Transverse colon (tissue), 4 donors: Measurements from ENCODE around the gene CBLB. TPM values are rescaled to one million over a fixed set of nuclear protein-coding genes. Genes with fewer than 3 reads are reported as not detected.
"Not testable (repeated sequence)": the region's sequence is repeated elsewhere in the genome, so short reads cannot be mapped to it uniquely, and the experiment has no call there.

Experiments used
- DNase-seq: peaks from one replicate; pipeline ENCODE4 v3.0.0-alpha.2; 2019
- H3K27ac ChIP-seq, 4 donors: fragments of 200-600 bp; sonication (generic); 2 replicates each; pipeline ENCODE4 v1.5.1; 2016 to 2018; ENCODE audit warnings: inconsistent platforms in 4 of 4
- H3K27me3 ChIP-seq: fragments of 200-600 bp; sonication (generic); 2 replicates; pipeline ENCODE4 v1.5.1; 2017; ENCODE audit warnings: inconsistent platforms
- H3K36me3 ChIP-seq, 4 donors: fragments of 200-600 bp; sonication (generic); 2 replicates each; pipeline ENCODE4 v1.5.1; 2017 to 2019; ENCODE audit warnings: inconsistent platforms in 4 of 4
- H3K4me1 ChIP-seq, 4 donors: fragments of 200-600 bp; sonication (generic); 2 replicates each; pipeline ENCODE4 v1.5.1; 2017 to 2020; ENCODE audit warnings: inconsistent platforms in 4 of 4
- H3K4me3 ChIP-seq, 4 donors: fragments of 200-600 bp; sonication (generic); 1 replicate in 1 of 4; 2 replicates in 3 of 4; pipeline versions ENCODE4 v1.5.1 to v1.6.1; 2017 to 2019; ENCODE audit warnings: inconsistent platforms in 4 of 4
- H3K9me3 ChIP-seq, 2 donors: fragments of 200-600 bp; sonication (generic); 2 replicates each; pipeline ENCODE4 v1.5.1; 2017 to 2019; ENCODE audit warnings: inconsistent platforms in 2 of 2
- CTCF ChIP-seq, 5 experiments: fragments of 200-600 bp in 3 of 5; fragments of 450-650 bp in 2 of 5; sonication (generic) in 3 of 5; IDR thresholded peaks; 1 replicate in 2 of 5; 2 replicates in 3 of 5; pipeline ENCODE4 v1.5.1; 2016 to 2017; ENCODE audit warnings: antibody characterized with exemption in 5 of 5, inconsistent platforms in 3 of 5, mild to moderate bottlenecking in 2 of 5, moderate library complexity in 1 of 5
- EP300 ChIP-seq: sonication (generic); formaldehyde crosslinking; IDR thresholded peaks from one replicate; pipeline ENCODE4 v1.6.1; 2017; ENCODE audit warnings: antibody characterized with exemption, low read depth
- POLR2A ChIP-seq: fragments of 450-650 bp; IDR thresholded peaks from one replicate; pipeline ENCODE4 v1.6.1; 2016; ENCODE audit warnings: antibody characterized with exemption, mild to moderate bottlenecking, moderate library complexity
- POLR2AphosphoS5 ChIP-seq, 3 donors: sonication (generic); formaldehyde crosslinking; IDR thresholded peaks; one replicate each; pipeline ENCODE4 v1.6.1; 2016; ENCODE audit warnings: antibody characterized with exemption in 3 of 3
- WGBS, 2 donors: methylation state at CpG; one replicate each; pipeline ENCODE4 v1.1.5; 2018; ENCODE audit warnings: low coverage in 1 of 2; 5-methylcytosine and 5-hydroxymethylcytosine counted together
- in situ Hi-C, 4 donors: fragments of 200-750 bp; cut with MboI; loops; one replicate each; pipeline versions ENCODE4 v1.15.0 to v1.15.1; 2017; ENCODE audit warnings: low sequenced_read_pairs in 3 of 4, low pct_ligation_motif_present in 1 of 4, low pct_unique_long_range_greater_than_20kb in 1 of 4
- intact Hi-C: fragments of 100-400 bp; cut with DNase I; formaldehyde crosslinking; loops from one replicate; pipeline ENCODE4 v1.15.1; 2023; ENCODE audit warnings: low total_unique reads
- total RNA-seq, 4 donors: library from RNA; depleted of rRNA; stranded (reverse); fragments of >200 nt; gene quantifications; one replicate each; pipeline ENCODE4 v1.1.0, GENCODE V29; 2016

Gene CBLB
- total RNA-seq, 4 donors from 2014 or later = 25.1 to 76.2 (median 63.6) TPM

- TF ChIP-seq CTCF (IDR thresholded peaks at IDR 0.05) = no peak
- peaks cover 0 to 3% of the 10 kb centered on the region in 2 donors for H3K9me3 ChIP-seq
- no peak overlapping the region for H3K27ac ChIP-seq
- peaks cover 0 to 12% (median 3%) of the 10 kb centered on the region in 4 donors for H3K4me1 ChIP-seq
- peaks cover 0 to 37% (median 10%) of the 10 kb centered on the region in 4 donors for H3K36me3 ChIP-seq
- intact Hi-C loops = no loop called here
- in situ Hi-C loops = no loop called here
- DNase-seq = no peak
- WGBS, 2 donors = 70 to 92% methylated on average over 3 of the region's 3 CpGs
- H3K4me3 ChIP-seq = no peak overlapping the region
- no peaks in the 10 kb centered on the region for H3K27me3 ChIP-seq
Observed at GRCh38 chr3:105728771-105729312, 140.0 kb downstream of the CBLB start.

GRCh38 chr3:105727036-105727435 is 141.8 kb downstream of the CBLB start:
- Histone ChIP-seq H3K4me1 (peaks cover 0 to 17% (median 3%) of the 10 kb centered on the region in 4 donors), H3K36me3 (peaks cover 0 to 20% (median 9%) of the 10 kb centered on the region in 4 donors)
- H3K4me3 ChIP-seq, DNase-seq, in situ Hi-C loops, H3K9me3 ChIP-seq, H3K27ac ChIP-seq, intact Hi-C loops, H3K27me3 ChIP-seq: not testable (repeated sequence)
- WGBS, 2 donors = 93 to 95% methylated on average over 3 of the region's 3 CpGs

GRCh38 chr3:105722943-105723556 is 145.8 kb downstream of the CBLB start:
- Histone ChIP-seq H3K27me3 (no peaks in the 10 kb centered on the region), H3K4me3 (no peak overlapping the region), H3K9me3 (peaks cover 0 to 3% of the 10 kb centered on the region in 2 donors), H3K36me3 (peaks cover 0 to 32% (median 10%) of the 10 kb centered on the region in 4 donors), H3K27ac (no peak overlapping the region), H3K4me1 (peaks cover 0 to 17% (median 3%) of the 10 kb centered on the region in 4 donors)
- 45 to 59% methylated on average over 3 of the region's 3 CpGs for WGBS, 2 donors
- no peak for DNase-seq
- in situ Hi-C loops = no loop called here
- intact Hi-C loops = no loop called here
- no peak for TF ChIP-seq EP300
- no peak for TF ChIP-seq POLR2A
- TF ChIP-seq POLR2AphosphoS5 (IDR thresholded peaks at IDR 0.05) = no peak
- no peak for TF ChIP-seq CTCF (IDR thresholded peaks at IDR 0.05)

- WGBS, 2 donors = 87 to 95% methylated on average over 12 of the region's 12 CpGs
- intact Hi-C loops = no loop called here
Observed at GRCh38 chr3:105719791-105720190, 149.0 kb downstream of the CBLB start.

GRCh38 chr3:105715372-105715771 is 153.4 kb downstream of the CBLB start:
- Histone ChIP-seq H3K27ac (no peak overlapping the region), H3K36me3 (peaks cover 0 to 44% (median 13%) of the 10 kb centered on the region in 4 donors), H3K4me1 (no peaks in the 10 kb centered on the region), H3K9me3 (no peaks in the 10 kb centered on the region), H3K27me3 (no peaks in the 10 kb centered on the region), H3K4me3 (no peak overlapping the region)
- DNase-seq = no peak
- intact Hi-C loops = no loop called here
- in situ Hi-C loops = no loop called here
- TF ChIP-seq POLR2A = no peak
- WGBS, 2 donors = 76 to 77% methylated on average over 3 of the region's 3 CpGs

More at GRCh38 chr3:105719791-105720190, 149.0 kb downstream of the CBLB start:
- Histone ChIP-seq H3K27ac (no peak overlapping the region), H3K4me3 (no peak overlapping the region), H3K4me1 (peaks cover 0 to 14% (median 3%) of the 10 kb centered on the region in 4 donors), H3K9me3 (no peaks in the 10 kb centered on the region), H3K36me3 (peaks cover 0 to 47% (median 9%) of the 10 kb centered on the region in 4 donors), H3K27me3 (no peaks in the 10 kb centered on the region)
- TF ChIP-seq EP300 = no peak
- no peak for TF ChIP-seq POLR2A
- TF ChIP-seq POLR2AphosphoS5 (IDR thresholded peaks at IDR 0.05) = no peak
- no peak for DNase-seq
- in situ Hi-C loops = no loop called here
